ENCODE results near the gene CALML6.

- TF ChIP-seq POLR2AphosphoS5 (IDR thresholded peaks at IDR 0.05; ENCODE audit: low read depth, low read length) (no peak), POLR2A (IDR thresholded peaks at IDR 0.05; ENCODE audit: low read depth, low read length) (no peak), TAF1 (IDR thresholded peaks at IDR 0.05; ENCODE audit: borderline replicate concordance, low read depth, low read length) (no peak)
Observed at GRCh38 chr1:1927751-1928150, 12.7 kb downstream of the CALML6 start.
